Smooth muscle cell (in vitro differentiated cells): Measurements from ENCODE around the gene CEBPB. TPM values are rescaled to one million over a fixed set of nuclear protein-coding genes. Genes with fewer than 3 reads are reported as not detected.

Experiments used
- DNase-seq: peaks from one replicate; lab custom pipeline; 2025; ENCODE audit not compliant: unreplicated experiment; lab: John Stamatoyannopoulos, UW
- H2AFZ ChIP-seq: fragments of 200-600 bp; sonication (generic); 2 replicates; pipeline ENCODE4 v1.6.0; 2016; ENCODE audit warnings: antibody characterized with exemption, low read depth, mild to moderate bottlenecking
- H3F3A ChIP-seq: fragments of 200-600 bp; sonication (generic); 2 replicates; pipeline ENCODE4 v1.6.0; 2017; ENCODE audit warnings: antibody characterized with exemption, low read depth
- H3K27ac ChIP-seq: fragments of 200-600 bp; sonication (generic); 2 replicates; pipeline ENCODE4 v1.5.1; 2016; ENCODE audit warnings: low read depth, mild to moderate bottlenecking
- H3K27me3 ChIP-seq: fragments of 200-600 bp; sonication (generic); 2 replicates; pipeline ENCODE4 v1.6.1; 2016; ENCODE audit warnings: low read depth, mild to moderate bottlenecking
- H3K36me3 ChIP-seq: fragments of 200-600 bp; sonication (generic); 2 replicates; pipeline ENCODE4 v1.5.1; 2016; ENCODE audit warnings: low read depth
- H3K4me1 ChIP-seq: fragments of 200-600 bp; sonication (generic); 2 replicates; pipeline ENCODE4 v1.5.1; 2016; ENCODE audit warnings: low read depth
- H3K4me2 ChIP-seq: fragments of 200-600 bp; sonication (generic); 2 replicates; pipeline ENCODE4 v1.6.0; 2016; ENCODE audit warnings: mild to moderate bottlenecking
- H3K4me3 ChIP-seq: fragments of 200-600 bp; sonication (generic); 2 replicates; pipeline ENCODE4 v1.5.1; 2016; ENCODE audit warnings: mild to moderate bottlenecking
- H3K79me2 ChIP-seq: fragments of 200-600 bp; sonication (generic); 2 replicates; pipeline ENCODE4 v1.6.0; 2016; ENCODE audit warnings: low read depth, mild to moderate bottlenecking
- H3K9ac ChIP-seq: fragments of 200-600 bp; sonication (generic); 2 replicates; pipeline ENCODE4 v1.6.0; 2016; ENCODE audit warnings: low read depth
- H3K9me3 ChIP-seq: fragments of 200-600 bp; sonication (generic); replicated peaks from 2 replicates; pipeline ENCODE4 v1.5.1; 2016; ENCODE audit warnings: low read depth
- H4K20me1 ChIP-seq: fragments of 200-600 bp; sonication (generic); 2 replicates; pipeline ENCODE4 v1.6.0; 2016; ENCODE audit warnings: low read depth
- WGBS: methylation state at CpG from one replicate; pipeline ENCODE4 v1.1.7; 2016; ENCODE audit warnings: low lambda C conversion rate; 5-methylcytosine and 5-hydroxymethylcytosine counted together
- polyA plus RNA-seq: library from polyadenylated mRNA; unstranded; fragments of >200 nt; fragmentation: Nextera tagmentation; extraction: Ambion mirVana; gene quantifications from 2 replicates; pipeline ENCODE4 v1.2.1, GENCODE V29; 2016
- total RNA-seq: library from RNA; depleted of rRNA; stranded (reverse); fragments of >200 nt; gene quantifications from 2 replicates; pipeline ENCODE4 v1.2.3, GENCODE V29; 2014
- TF ChIP-seq, protein P1 (sequence below): fragments of 200-600 bp; sonication (generic); IDR thresholded peaks from 2 replicates; pipeline ENCODE4 v1.5.1; 2017; ENCODE audit warnings: borderline replicate concordance, mild to moderate bottlenecking, antibody characterized with exemption; ENCODE audit not compliant: insufficient read depth, poor library complexity, severe bottlenecking

CEBPB gene
- total and polyA plus RNA-seq, 2 experiments from 2014 or later, result 38.0 to 117 TPM

DNA sequence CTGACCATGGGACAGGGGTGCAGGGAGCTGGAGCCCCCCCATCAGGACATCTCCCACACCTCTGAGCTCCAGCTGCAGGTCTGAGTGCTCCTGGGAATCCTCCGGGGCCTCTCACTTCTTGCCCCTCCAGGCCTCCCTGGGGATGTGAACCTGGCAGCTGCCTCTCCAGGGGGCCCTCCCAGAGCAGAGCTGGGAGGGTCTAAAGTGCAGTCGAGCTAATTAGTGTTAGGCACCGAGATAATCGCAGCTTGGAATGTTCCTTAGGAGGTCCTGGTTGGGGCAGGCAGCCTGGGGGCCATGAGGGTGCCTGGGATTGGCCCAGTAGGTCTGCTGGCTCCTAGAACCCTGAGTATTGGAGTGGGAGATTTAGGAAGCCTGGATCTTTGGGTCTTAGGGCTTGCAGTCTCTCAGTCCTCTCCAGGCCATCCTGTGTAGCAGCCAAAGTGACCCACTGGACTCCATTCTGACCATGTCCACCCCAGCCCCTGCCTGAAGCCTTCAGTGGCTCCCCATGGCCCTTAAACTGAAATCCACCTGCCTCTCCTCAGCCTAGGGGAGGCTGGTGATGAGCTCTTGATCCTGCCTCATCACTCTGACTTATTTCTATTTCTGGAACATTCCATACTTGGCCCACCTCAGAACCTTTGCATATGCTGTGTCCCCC lies 26.0 kb downstream of the CEBPB start:
- Histone ChIP-seq H3K27ac (no peak overlapping the region), H3K79me2 (no peaks in the 10 kb centered on the region), H3K4me2 (no peak overlapping the region), H3K9ac (no peak overlapping the region), H3F3A (no peaks in the 10 kb centered on the region), H4K20me1 (no peaks in the 10 kb centered on the region), H2AFZ (no peak overlapping the region), H3K4me3 (no peak overlapping the region), H3K9me3 (no peaks in the 10 kb centered on the region), H3K27me3 (no peaks in the 10 kb centered on the region), H3K36me3 (no peaks in the 10 kb centered on the region), H3K4me1 (peaks cover 5% of the 10 kb centered on the region)
- no peak for DNase-seq
- WGBS, result 23% methylated on average over 4 of the region's 4 CpGs
- TF ChIP-seq, protein P1, sequence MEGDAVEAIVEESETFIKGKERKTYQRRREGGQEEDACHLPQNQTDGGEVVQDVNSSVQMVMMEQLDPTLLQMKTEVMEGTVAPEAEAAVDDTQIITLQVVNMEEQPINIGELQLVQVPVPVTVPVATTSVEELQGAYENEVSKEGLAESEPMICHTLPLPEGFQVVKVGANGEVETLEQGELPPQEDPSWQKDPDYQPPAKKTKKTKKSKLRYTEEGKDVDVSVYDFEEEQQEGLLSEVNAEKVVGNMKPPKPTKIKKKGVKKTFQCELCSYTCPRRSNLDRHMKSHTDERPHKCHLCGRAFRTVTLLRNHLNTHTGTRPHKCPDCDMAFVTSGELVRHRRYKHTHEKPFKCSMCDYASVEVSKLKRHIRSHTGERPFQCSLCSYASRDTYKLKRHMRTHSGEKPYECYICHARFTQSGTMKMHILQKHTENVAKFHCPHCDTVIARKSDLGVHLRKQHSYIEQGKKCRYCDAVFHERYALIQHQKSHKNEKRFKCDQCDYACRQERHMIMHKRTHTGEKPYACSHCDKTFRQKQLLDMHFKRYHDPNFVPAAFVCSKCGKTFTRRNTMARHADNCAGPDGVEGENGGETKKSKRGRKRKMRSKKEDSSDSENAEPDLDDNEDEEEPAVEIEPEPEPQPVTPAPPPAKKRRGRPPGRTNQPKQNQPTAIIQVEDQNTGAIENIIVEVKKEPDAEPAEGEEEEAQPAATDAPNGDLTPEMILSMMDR, result no peak

GRCh38 chr20:50217207-50217949 lies 26.7 kb downstream of the CEBPB start:
- TF ChIP-seq, protein P1, result no peak
- Histone ChIP-seq H3K36me3 (no peaks in the 10 kb centered on the region), H3K4me2 (no peak overlapping the region), H3K27ac (no peak overlapping the region), H3K4me3 (no peak overlapping the region), H3K9ac (no peak overlapping the region), H4K20me1 (no peaks in the 10 kb centered on the region), H2AFZ (no peak overlapping the region), H3F3A (no peaks in the 10 kb centered on the region), H3K9me3 (no peaks in the 10 kb centered on the region), H3K4me1 (peaks cover 5% of the 10 kb centered on the region), H3K79me2 (no peaks in the 10 kb centered on the region), H3K27me3 (no peaks in the 10 kb centered on the region)
- DNase-seq, result no peak
- WGBS, result 90% methylated on average over 14 of the region's 14 CpGs

DNA sequence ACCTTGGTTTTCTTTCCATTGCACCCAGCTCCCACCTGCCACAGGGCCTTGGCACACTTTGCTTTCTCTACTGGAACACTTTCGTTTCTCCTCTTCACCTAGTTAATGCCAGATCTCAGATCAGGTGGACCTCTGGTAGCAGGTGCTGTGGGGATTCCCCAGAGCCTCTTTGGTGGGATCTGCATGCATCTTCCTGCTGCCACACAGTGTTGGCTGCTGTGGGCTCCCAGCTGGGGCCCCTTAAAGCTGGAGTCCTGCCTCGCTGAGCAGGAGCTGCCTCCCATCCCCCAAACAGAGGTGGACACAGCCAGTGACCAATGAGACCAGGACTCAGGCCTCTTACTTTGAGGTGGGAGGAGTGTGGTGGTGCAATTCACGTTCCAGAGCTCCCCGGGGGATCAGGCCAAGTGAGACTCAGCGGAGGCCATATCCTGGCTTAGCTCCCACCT lies 28.4 kb downstream of the CEBPB start:
- Histone ChIP-seq H3F3A (no peaks in the 10 kb centered on the region), H3K4me1 (peaks cover 5% of the 10 kb centered on the region), H3K36me3 (no peaks in the 10 kb centered on the region), H3K9ac (no peak overlapping the region), H4K20me1 (no peaks in the 10 kb centered on the region), H2AFZ (no peak overlapping the region), H3K9me3 (no peaks in the 10 kb centered on the region), H3K4me3 (no peak overlapping the region), H3K79me2 (no peaks in the 10 kb centered on the region), H3K27ac (no peak overlapping the region), H3K27me3 (no peaks in the 10 kb centered on the region), H3K4me2 (no peak overlapping the region)
- WGBS, result 56% methylated on average over 5 of the region's 5 CpGs
- DNase-seq, result no peak
- TF ChIP-seq, protein P1, result no peak
